ENCODE results near the gene F11R.

Gene F11R

DNA sequence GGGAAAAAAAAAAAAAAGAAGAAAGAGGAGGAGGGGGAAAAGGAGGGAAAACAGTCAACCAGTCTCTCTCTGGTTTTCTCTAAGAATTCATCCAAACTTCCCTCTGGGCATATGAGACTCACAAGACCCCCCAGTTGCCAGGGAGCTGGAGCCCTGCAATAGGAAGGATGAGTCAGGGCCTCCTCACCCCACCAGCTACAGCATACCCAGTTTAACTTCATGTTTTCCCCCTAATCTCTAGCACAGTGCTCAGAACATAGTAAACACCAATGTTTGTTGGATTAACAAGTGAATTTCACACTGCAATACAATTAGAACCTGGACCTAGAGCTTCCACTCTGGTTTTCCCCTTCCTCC is 7.8 kb downstream of the F11R start:
- Histone ChIP-seq H3K4me3 (ENCODE audit: insufficient read depth, low read depth, low read length) (no peak overlapping the region), H3K27ac (ENCODE audit: insufficient read depth, low read depth, low read length, poor library complexity, severe bottlenecking) (no peak overlapping the region), H3K36me3 (ENCODE audit: control insufficient read depth, insufficient read depth, low read length) (no peaks in the 10 kb centered on the region), H3K4me1 (ENCODE audit: control insufficient read depth, insufficient read depth, low read length) (peaks cover 5% of the 10 kb centered on the region), H3K27me3 (ENCODE audit: control insufficient read depth, insufficient read depth, low read length, poor library complexity, severe bottlenecking) (no peaks in the 10 kb centered on the region), H3K9me3 (ENCODE audit: control insufficient read depth, low read length) (no peaks in the 10 kb centered on the region)

GRCh38 chr1:161012420-161012819 is 8.5 kb downstream of the F11R start:
- WGBS, 2 experiments = 89 to 94% methylated on average over 2 of the region's 3 CpGs
- Histone ChIP-seq H3K36me3 (ENCODE audit: control insufficient read depth, insufficient read depth, low read length) (no peaks in the 10 kb centered on the region), H3K27ac (ENCODE audit: insufficient read depth, low read depth, low read length, poor library complexity, severe bottlenecking) (no peak overlapping the region), H3K4me1 (ENCODE audit: control insufficient read depth, insufficient read depth, low read length) (no peaks in the 10 kb centered on the region), H3K27me3 (ENCODE audit: control insufficient read depth, insufficient read depth, low read length, poor library complexity, severe bottlenecking) (no peaks in the 10 kb centered on the region), H3K9me3 (ENCODE audit: control insufficient read depth, low read length) (no peaks in the 10 kb centered on the region), H3K4me3 (ENCODE audit: insufficient read depth, low read depth, low read length) (no peak overlapping the region)

GRCh38 chr1:161009602-161010211 is 11.2 kb downstream of the F11R start:
- Histone ChIP-seq H3K27me3 (ENCODE audit: control insufficient read depth, insufficient read depth, low read length, poor library complexity, severe bottlenecking) (no peaks in the 10 kb centered on the region), H3K9me3 (ENCODE audit: control insufficient read depth, low read length) (no peaks in the 10 kb centered on the region), H3K4me1 (ENCODE audit: control insufficient read depth, insufficient read depth, low read length) (no peaks in the 10 kb centered on the region), H3K4me3 (ENCODE audit: insufficient read depth, low read depth, low read length) (no peak overlapping the region), H3K27ac (ENCODE audit: insufficient read depth, low read depth, low read length, poor library complexity, severe bottlenecking) (no peak overlapping the region), H3K36me3 (ENCODE audit: control insufficient read depth, insufficient read depth, low read length) (no peaks in the 10 kb centered on the region)
- WGBS, 2 experiments = 92 to 94% methylated on average over 7 of the region's 7 CpGs

DNA sequence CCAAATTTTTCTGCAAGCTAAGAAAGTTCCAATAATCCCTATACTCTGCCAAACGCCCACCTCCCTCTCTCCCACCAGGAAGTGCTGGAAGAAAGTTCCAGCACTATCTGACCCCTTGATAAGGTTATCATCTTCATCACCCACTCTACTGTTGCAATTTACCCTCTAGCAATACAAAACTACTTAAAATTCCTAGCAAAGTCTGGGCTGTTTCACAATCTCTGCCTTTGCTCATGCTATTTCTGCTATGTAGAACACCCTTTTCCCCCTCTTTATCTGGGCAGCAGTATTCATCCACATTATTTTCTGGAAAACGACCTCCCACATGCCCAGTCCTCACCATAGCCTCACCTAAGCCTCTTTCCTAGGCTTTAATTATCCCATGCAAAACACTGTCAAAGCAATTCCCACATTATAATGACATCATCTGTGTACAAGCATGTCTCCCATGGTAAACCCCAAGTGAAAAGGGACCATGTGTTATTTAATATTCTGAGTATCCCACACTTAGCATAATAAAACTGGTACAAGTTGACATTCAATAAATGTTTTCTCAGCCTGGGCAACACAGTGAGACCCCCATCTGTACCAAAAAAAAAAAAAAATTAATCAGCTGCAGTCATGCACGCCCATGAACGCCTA is 12.0 kb downstream of the F11R start:
- H3K27ac ChIP-seq (ENCODE audit: insufficient read depth, low read depth, low read length, poor library complexity, severe bottlenecking) = no peak overlapping the region
- H3K36me3 ChIP-seq (ENCODE audit: control insufficient read depth, insufficient read depth, low read length) = no peaks in the 10 kb centered on the region
- no peaks in the 10 kb centered on the region for H3K27me3 ChIP-seq (ENCODE audit: control insufficient read depth, insufficient read depth, low read length, poor library complexity, severe bottlenecking)
- no peak overlapping the region for H3K4me3 ChIP-seq (ENCODE audit: insufficient read depth, low read depth, low read length)
- no peaks in the 10 kb centered on the region for H3K4me1 ChIP-seq (ENCODE audit: control insufficient read depth, insufficient read depth, low read length)
- 87 to 90% methylated on average over 4 of the region's 4 CpGs for WGBS, 2 experiments
- no peaks in the 10 kb centered on the region for H3K9me3 ChIP-seq (ENCODE audit: control insufficient read depth, low read length)

DNA sequence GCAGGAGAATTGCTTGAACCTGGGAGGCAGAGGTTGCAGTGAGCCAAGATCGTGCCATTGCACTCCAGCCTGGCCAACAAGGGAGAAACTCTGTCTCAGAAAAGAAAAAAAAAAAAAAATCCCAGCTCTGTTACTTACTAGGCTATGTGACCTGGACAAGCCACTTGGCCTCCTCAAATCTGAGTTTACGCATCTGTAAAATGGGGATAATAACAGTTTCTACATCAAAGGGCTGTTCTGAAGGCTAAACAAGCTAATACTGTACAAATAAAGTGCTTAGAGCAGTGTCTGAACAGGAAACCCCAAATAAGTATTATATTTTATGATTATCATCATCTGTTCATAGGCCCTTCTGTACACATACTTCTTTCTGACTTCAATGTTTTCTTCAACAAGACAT is 13.6 kb downstream of the F11R start:
- no peaks in the 10 kb centered on the region for H3K27me3 ChIP-seq (ENCODE audit: control insufficient read depth, insufficient read depth, low read length, poor library complexity, severe bottlenecking)
- no peak overlapping the region for H3K4me3 ChIP-seq (ENCODE audit: insufficient read depth, low read depth, low read length)
- H3K4me1 ChIP-seq (ENCODE audit: control insufficient read depth, insufficient read depth, low read length) = no peaks in the 10 kb centered on the region
- no peaks in the 10 kb centered on the region for H3K36me3 ChIP-seq (ENCODE audit: control insufficient read depth, insufficient read depth, low read length)
- no peaks in the 10 kb centered on the region for H3K9me3 ChIP-seq (ENCODE audit: control insufficient read depth, low read length)
- no peak overlapping the region for H3K27ac ChIP-seq (ENCODE audit: insufficient read depth, low read depth, low read length, poor library complexity, severe bottlenecking)
- WGBS, 2 experiments = 93 to 94% methylated on average over 2 of the region's 2 CpGs

DNA sequence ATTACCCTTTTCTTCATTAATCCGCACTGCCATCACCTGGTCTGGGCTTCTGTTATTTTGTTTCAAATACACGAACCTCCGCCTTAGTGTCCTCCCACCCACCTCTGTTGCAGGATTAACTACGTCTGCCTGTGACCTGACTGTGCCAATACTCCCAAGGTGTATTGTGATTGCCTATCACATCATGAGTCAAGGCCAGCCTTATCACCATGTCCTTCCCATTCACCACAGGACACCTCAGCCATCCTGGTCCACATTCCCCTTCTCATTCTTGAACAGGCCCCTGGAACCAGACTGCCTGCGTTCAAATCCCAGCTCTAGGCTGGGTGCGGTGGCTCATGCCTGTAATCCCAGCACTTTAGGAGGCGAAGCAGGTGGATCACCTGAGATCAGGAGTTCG is 14.4 kb downstream of the F11R start:
- no peaks in the 10 kb centered on the region for H3K27me3 ChIP-seq (ENCODE audit: control insufficient read depth, insufficient read depth, low read length, poor library complexity, severe bottlenecking)
- no peak overlapping the region for H3K4me3 ChIP-seq (ENCODE audit: insufficient read depth, low read depth, low read length)
- 90 to 95% methylated on average over 8 of the region's 8 CpGs for WGBS, 2 experiments
- H3K9me3 ChIP-seq (ENCODE audit: control insufficient read depth, low read length) = no peaks in the 10 kb centered on the region
- H3K4me1 ChIP-seq (ENCODE audit: control insufficient read depth, insufficient read depth, low read length) = no peaks in the 10 kb centered on the region
- no peak overlapping the region for H3K27ac ChIP-seq (ENCODE audit: insufficient read depth, low read depth, low read length, poor library complexity, severe bottlenecking)
- no peaks in the 10 kb centered on the region for H3K36me3 ChIP-seq (ENCODE audit: control insufficient read depth, insufficient read depth, low read length)

- Histone ChIP-seq H3K9me3 (ENCODE audit: control insufficient read depth, low read length) (no peaks in the 10 kb centered on the region), H3K27me3 (ENCODE audit: control insufficient read depth, insufficient read depth, low read length, poor library complexity, severe bottlenecking) (no peaks in the 10 kb centered on the region), H3K4me3 (ENCODE audit: insufficient read depth, low read depth, low read length) (no peak overlapping the region), H3K27ac (ENCODE audit: insufficient read depth, low read depth, low read length, poor library complexity, severe bottlenecking) (no peak overlapping the region), H3K36me3 (ENCODE audit: control insufficient read depth, insufficient read depth, low read length) (peaks cover 18% of the 10 kb centered on the region), H3K4me1 (ENCODE audit: control insufficient read depth, insufficient read depth, low read length) (no peaks in the 10 kb centered on the region)
- 95 to 97% methylated on average over 5 of the region's 5 CpGs for WGBS, 2 experiments
These were observed 19.4 kb downstream of the F11R start for GRCh38 chr1:161001525-161001924.

DNA sequence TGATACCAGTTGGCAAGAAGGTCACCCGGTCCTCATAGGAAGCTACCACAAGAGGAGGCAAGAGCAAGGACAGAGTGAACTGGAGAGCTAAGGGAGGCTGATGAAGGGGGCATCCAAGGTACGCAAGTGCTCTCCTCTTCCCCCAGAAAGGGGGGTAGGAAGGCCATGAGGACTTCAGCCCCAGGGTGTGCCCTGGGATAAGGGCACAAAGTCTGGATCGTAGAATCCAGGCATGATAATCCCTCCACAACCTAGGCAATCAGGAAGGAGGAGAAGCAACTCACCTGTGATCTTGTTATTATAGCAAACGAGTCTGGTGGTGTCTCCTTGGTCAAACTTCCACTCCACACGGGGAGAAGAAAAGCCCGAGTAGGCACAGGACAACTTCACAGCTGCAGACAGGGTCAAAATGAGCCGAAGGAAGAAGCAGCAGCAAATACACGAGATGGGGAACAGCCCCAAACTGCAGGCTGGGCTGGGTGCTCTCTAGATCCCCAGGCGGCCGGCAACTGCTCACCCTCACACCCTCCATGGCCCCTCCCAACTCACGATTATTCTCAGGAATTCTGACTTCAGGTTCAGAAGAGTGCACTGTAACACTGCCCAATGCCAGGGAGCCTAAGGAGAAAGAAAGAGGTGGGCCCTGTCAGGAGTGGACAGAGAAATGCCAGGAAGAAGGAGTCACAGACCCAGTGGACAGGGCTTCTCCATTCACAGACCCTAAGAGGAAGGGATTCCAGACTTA is 20.0 kb downstream of the F11R start:
- peaks cover 18% of the 10 kb centered on the region for H3K36me3 ChIP-seq (ENCODE audit: control insufficient read depth, insufficient read depth, low read length)
- H3K9me3 ChIP-seq (ENCODE audit: control insufficient read depth, low read length) = no peaks in the 10 kb centered on the region
- H3K27me3 ChIP-seq (ENCODE audit: control insufficient read depth, insufficient read depth, low read length, poor library complexity, severe bottlenecking) = no peaks in the 10 kb centered on the region
- H3K4me3 ChIP-seq (ENCODE audit: insufficient read depth, low read depth, low read length) = no peak overlapping the region
- H3K4me1 ChIP-seq (ENCODE audit: control insufficient read depth, insufficient read depth, low read length) = no peaks in the 10 kb centered on the region
- H3K27ac ChIP-seq (ENCODE audit: insufficient read depth, low read depth, low read length, poor library complexity, severe bottlenecking) = no peak overlapping the region
- 94 to 96% methylated on average over 11 of the region's 11 CpGs for WGBS, 2 experiments

- Histone ChIP-seq H3K9me3 (ENCODE audit: control insufficient read depth, low read length) (no peaks in the 10 kb centered on the region), H3K27ac (ENCODE audit: insufficient read depth, low read depth, low read length, poor library complexity, severe bottlenecking) (no peak overlapping the region), H3K4me3 (ENCODE audit: insufficient read depth, low read depth, low read length) (no peak overlapping the region), H3K27me3 (ENCODE audit: control insufficient read depth, insufficient read depth, low read length, poor library complexity, severe bottlenecking) (no peaks in the 10 kb centered on the region), H3K36me3 (ENCODE audit: control insufficient read depth, insufficient read depth, low read length) (peaks cover 18% of the 10 kb centered on the region), H3K4me1 (ENCODE audit: control insufficient read depth, insufficient read depth, low read length) (no peaks in the 10 kb centered on the region)
- 92 to 94% methylated on average over 5 of the region's 5 CpGs for WGBS, 2 experiments
These were observed 21.6 kb downstream of the F11R start for GRCh38 chr1:160999376-160999775.

DNA sequence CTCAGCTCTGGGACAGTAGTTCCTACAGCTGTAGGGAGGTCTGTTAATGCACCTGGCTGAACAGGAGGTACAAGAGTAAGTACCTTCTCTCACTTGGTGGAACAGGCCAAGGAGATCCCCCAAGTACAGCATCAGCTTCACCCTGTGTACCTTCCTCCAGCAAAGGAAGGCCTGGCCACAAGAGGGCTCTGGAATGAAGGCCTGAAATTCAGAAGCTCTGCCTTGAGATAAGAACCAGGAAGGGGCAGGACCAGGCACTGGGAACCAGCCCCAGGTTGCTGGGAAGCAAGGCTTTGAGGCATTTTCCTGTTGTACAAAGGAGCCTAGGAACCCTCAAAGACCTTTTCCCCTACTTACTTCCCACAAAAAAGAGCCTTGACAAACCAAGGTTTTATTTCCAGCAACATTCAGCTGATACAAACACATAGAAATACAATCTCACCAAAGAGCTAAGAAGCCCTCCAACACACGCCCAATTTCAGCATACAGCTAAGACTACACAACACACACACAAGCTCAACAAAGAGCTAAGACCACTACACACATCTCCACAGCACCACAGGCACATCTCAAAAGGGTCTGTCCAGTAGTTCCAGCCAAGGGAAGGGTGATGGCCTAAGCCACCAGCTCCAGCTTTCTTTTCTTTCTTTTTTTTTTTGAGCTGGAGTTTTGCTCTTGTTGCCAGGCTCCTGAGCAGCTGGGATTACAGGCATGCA is 23.5 kb downstream of the F11R start:
- H3K4me1 ChIP-seq (ENCODE audit: control insufficient read depth, insufficient read depth, low read length) = no peaks in the 10 kb centered on the region
- no peaks in the 10 kb centered on the region for H3K27me3 ChIP-seq (ENCODE audit: control insufficient read depth, insufficient read depth, low read length, poor library complexity, severe bottlenecking)
- WGBS, 2 experiments = 85 to 94% methylated on average over 1 of the region's 1 CpG
- peaks cover 18% of the 10 kb centered on the region for H3K36me3 ChIP-seq (ENCODE audit: control insufficient read depth, insufficient read depth, low read length)
- no peak overlapping the region for H3K4me3 ChIP-seq (ENCODE audit: insufficient read depth, low read depth, low read length)
- H3K27ac ChIP-seq (ENCODE audit: insufficient read depth, low read depth, low read length, poor library complexity, severe bottlenecking) = no peak overlapping the region
- no peaks in the 10 kb centered on the region for H3K9me3 ChIP-seq (ENCODE audit: control insufficient read depth, low read length)
